HEK293 (cell line): ENCODE measurements around the gene CEP120.

Source experiments
- FEZF1 ChIP-seq: fragments of 450-650 bp; formaldehyde crosslinking; IDR thresholded peaks from 2 replicates; pipeline ENCODE4 v1.5.1; 2016; ENCODE audit warnings: missing biosample characterization, missing genetic modification characterization
- GLI2 ChIP-seq: fragments of 450-650 bp; formaldehyde crosslinking; IDR thresholded peaks from 2 replicates; pipeline ENCODE4; 2017; ENCODE audit warnings: missing biosample characterization, missing genetic modification characterization, low read depth, borderline replicate concordance
- GLIS1 ChIP-seq: fragments of 450-650 bp; formaldehyde crosslinking; IDR thresholded peaks from 2 replicates; pipeline ENCODE4 v1.5.1; 2016; ENCODE audit warnings: missing biosample characterization, missing genetic modification characterization
- KLF1 ChIP-seq: fragments of 450-650 bp; formaldehyde crosslinking; IDR thresholded peaks from 2 replicates; pipeline ENCODE4 v1.5.1; 2016; ENCODE audit warnings: missing biosample characterization, missing genetic modification characterization
- PRDM1 ChIP-seq: fragments of 450-650 bp; formaldehyde crosslinking; IDR thresholded peaks from 2 replicates; pipeline ENCODE4; 2016; ENCODE audit warnings: missing biosample characterization, missing genetic modification characterization
- REPIN1 ChIP-seq: fragments of 450-650 bp; formaldehyde crosslinking; IDR thresholded peaks from 2 replicates; pipeline ENCODE4 v1.5.1; 2017; ENCODE audit warnings: missing biosample characterization, missing genetic modification characterization, low read depth
- SALL2 ChIP-seq: fragments of 450-650 bp; formaldehyde crosslinking; IDR thresholded peaks from 2 replicates; pipeline ENCODE4 v1.5.0; 2017; ENCODE audit warnings: missing biosample characterization, mild to moderate bottlenecking, missing genetic modification characterization, borderline replicate concordance
- SCRT1 ChIP-seq: fragments of 450-650 bp; formaldehyde crosslinking; IDR thresholded peaks from 2 replicates; pipeline ENCODE4 v1.5.1; 2016; ENCODE audit warnings: missing biosample characterization, missing genetic modification characterization, borderline replicate concordance
- ZBTB21 ChIP-seq: fragments of 450-650 bp; formaldehyde crosslinking; IDR thresholded peaks from 2 replicates; pipeline ENCODE4 v1.5.1; 2017; ENCODE audit warnings: missing biosample characterization, missing genetic modification characterization
- ZNF175 ChIP-seq: fragments of 450-650 bp; formaldehyde crosslinking; IDR thresholded peaks from 2 replicates; pipeline ENCODE4 v1.5.1; 2016; ENCODE audit warnings: missing biosample characterization, missing genetic modification characterization
- ZNF529 ChIP-seq: fragments of 450-650 bp; formaldehyde crosslinking; IDR thresholded peaks from 2 replicates; pipeline ENCODE4 v1.5.1; 2017; ENCODE audit warnings: missing genetic modification characterization, missing biosample characterization; ENCODE audit not compliant: insufficient replicate concordance
- ZNF548 ChIP-seq: fragments of 450-650 bp; formaldehyde crosslinking; IDR thresholded peaks from 2 replicates; pipeline ENCODE4 v1.5.1; 2016; ENCODE audit warnings: missing biosample characterization, missing genetic modification characterization
- ZNF561 ChIP-seq: fragments of 450-650 bp; IDR thresholded peaks from 2 replicates; pipeline ENCODE4 v1.5.1; 2018; ENCODE audit warnings: missing biosample characterization, missing genetic modification characterization, borderline replicate concordance
- ZNF585B ChIP-seq: fragments of 450-650 bp; formaldehyde crosslinking; IDR thresholded peaks from 2 replicates; pipeline ENCODE4 v1.5.1; 2016; ENCODE audit warnings: missing biosample characterization, missing genetic modification characterization
- ZNF624 ChIP-seq: fragments of 450-650 bp; formaldehyde crosslinking; IDR thresholded peaks from 2 replicates; pipeline ENCODE4 v1.5.1; 2017; ENCODE audit warnings: missing biosample characterization, missing genetic modification characterization
- TF ChIP-seq, protein P1 (sequence below): fragments of 450-650 bp; formaldehyde crosslinking; IDR thresholded peaks from 2 replicates; pipeline ENCODE4 v1.5.1; 2016; ENCODE audit warnings: missing biosample characterization, missing genetic modification characterization
- TF ChIP-seq, protein P2 (sequence below): fragments of 450-650 bp; formaldehyde crosslinking; IDR thresholded peaks from 2 replicates; pipeline ENCODE4 v1.5.1; 2017; ENCODE audit warnings: missing biosample characterization, missing genetic modification characterization
- TF ChIP-seq, protein P3 (sequence below): fragments of 450-650 bp; formaldehyde crosslinking; IDR thresholded peaks from 2 replicates; pipeline ENCODE4 v1.5.1; 2016; ENCODE audit warnings: missing biosample characterization, missing genetic modification characterization
- TF ChIP-seq, protein P4 (sequence below): fragments of 450-650 bp; formaldehyde crosslinking; IDR thresholded peaks from 2 replicates; pipeline ENCODE4 v1.5.1; 2016; ENCODE audit warnings: missing biosample characterization, missing genetic modification characterization
- TF ChIP-seq, protein P5 (sequence below): fragments of 450-650 bp; formaldehyde crosslinking; conservative IDR thresholded peaks from 2 replicates; pipeline ENCODE4 v1.5.1; 2016; ENCODE audit warnings: low read depth, missing biosample characterization, missing genetic modification characterization
- TF ChIP-seq, protein P6 (sequence below): fragments of 450-650 bp; IDR thresholded peaks from 2 replicates; pipeline ENCODE4 v1.5.1; 2018; ENCODE audit warnings: missing biosample characterization, mild to moderate bottlenecking, missing genetic modification characterization
- TF ChIP-seq, protein P7 (sequence below): fragments of 450-650 bp; formaldehyde crosslinking; IDR thresholded peaks from 2 replicates; pipeline ENCODE4; 2016; ENCODE audit warnings: missing biosample characterization, missing genetic modification characterization

The CEP120 gene

DNA sequence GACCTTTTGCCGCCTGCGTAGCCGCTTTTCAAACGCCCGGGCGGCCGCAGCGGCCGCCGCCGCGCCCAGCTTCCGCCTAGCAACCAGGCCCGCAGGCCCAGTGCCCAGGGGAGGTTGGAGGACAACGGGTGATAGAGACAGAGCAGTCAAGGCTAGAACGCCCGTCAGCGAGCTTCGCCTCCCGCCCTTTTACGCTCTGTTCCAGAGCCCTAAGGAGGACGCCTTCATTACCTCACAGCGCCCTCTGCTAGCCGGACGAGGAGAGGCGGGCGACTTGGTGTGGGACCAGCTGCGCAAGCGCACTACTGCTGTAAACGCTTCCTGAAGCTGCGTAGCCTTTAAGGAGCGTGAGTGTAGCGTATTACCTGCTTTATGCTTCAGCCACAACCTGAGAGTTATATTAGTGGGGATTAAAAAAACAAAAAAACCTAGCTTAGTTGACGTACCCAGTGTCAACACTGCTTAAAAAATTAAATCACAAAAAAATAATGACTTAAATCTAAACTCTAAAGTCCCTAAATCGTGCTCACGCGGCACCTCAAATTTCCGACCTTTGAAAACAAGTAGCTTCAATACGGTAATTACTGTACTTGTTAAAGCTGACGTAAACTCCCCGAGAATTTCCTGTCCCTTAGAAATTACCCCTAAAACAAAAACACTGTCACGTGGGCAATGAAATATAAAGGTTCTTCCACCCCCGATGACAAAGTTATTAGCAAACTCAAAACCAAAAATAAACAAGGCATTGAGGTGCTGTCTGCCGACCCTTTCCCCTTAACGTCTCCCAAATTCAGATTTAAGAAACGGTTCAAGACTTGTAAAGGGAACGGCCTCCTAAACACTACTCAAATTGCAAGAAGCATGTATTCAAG, at the start of gene CEP120 (continued):
- TF ChIP-seq ZNF561 (tag by site-specific recombination) (no peak; the same call in 1 of the 2 replicates), REPIN1 (tag by site-specific recombination) (no peak), ZNF548 (tag by site-specific recombination) (no peak), ZNF585B (tag by site-specific recombination) (no peak), ZNF624 (no peak), GLIS1 (tag by site-specific recombination) (peak; percentile 86), FEZF1 (tag by site-specific recombination) (0 out of 2 replicates have a peak, but pooled peaks have one; percentile 31), SCRT1 (tag by site-specific recombination) (no peak), ZNF529 (tag by site-specific recombination) (no peak), GLI2 (tag by site-specific recombination) (no peak), ZNF175 (no peak), KLF1 (peak; percentile 80), PRDM1 (tag by site-specific recombination) (no peak), SALL2 (tag by site-specific recombination) (no peak), ZBTB21 (tag by site-specific recombination) (peak; percentile 70)
- TF ChIP-seq, protein P1, sequence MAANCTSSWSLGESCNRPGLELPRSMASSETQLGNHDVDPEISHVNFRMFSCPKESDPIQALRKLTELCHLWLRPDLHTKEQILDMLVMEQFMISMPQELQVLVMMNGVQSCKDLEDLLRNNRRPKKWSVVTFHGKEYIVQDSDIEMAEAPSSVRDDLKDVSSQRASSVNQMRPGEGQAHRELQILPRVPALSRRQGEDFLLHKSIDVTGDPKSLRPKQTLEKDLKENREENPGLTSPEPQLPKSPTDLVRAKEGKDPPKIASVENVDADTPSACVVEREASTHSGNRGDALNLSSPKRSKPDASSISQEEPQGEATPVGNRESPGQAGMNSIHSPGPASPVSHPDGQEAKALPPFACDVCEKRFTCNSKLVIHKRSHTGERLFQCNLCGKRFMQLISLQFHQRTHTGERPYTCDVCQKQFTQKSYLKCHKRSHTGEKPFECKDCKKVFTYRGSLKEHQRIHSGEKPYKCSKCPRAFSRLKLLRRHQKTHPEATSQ = peak; percentile 89; the same call in 1 of the 2 replicates
- TF ChIP-seq, protein P2, sequence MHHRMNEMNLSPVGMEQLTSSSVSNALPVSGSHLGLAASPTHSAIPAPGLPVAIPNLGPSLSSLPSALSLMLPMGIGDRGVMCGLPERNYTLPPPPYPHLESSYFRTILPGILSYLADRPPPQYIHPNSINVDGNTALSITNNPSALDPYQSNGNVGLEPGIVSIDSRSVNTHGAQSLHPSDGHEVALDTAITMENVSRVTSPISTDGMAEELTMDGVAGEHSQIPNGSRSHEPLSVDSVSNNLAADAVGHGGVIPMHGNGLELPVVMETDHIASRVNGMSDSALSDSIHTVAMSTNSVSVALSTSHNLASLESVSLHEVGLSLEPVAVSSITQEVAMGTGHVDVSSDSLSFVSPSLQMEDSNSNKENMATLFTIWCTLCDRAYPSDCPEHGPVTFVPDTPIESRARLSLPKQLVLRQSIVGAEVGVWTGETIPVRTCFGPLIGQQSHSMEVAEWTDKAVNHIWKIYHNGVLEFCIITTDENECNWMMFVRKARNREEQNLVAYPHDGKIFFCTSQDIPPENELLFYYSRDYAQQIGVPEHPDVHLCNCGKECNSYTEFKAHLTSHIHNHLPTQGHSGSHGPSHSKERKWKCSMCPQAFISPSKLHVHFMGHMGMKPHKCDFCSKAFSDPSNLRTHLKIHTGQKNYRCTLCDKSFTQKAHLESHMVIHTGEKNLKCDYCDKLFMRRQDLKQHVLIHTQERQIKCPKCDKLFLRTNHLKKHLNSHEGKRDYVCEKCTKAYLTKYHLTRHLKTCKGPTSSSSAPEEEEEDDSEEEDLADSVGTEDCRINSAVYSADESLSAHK (tag by site-specific recombination) = 0 out of 2 replicates have a peak, but pooled peaks have one; percentile 42
- TF ChIP-seq, protein P3, sequence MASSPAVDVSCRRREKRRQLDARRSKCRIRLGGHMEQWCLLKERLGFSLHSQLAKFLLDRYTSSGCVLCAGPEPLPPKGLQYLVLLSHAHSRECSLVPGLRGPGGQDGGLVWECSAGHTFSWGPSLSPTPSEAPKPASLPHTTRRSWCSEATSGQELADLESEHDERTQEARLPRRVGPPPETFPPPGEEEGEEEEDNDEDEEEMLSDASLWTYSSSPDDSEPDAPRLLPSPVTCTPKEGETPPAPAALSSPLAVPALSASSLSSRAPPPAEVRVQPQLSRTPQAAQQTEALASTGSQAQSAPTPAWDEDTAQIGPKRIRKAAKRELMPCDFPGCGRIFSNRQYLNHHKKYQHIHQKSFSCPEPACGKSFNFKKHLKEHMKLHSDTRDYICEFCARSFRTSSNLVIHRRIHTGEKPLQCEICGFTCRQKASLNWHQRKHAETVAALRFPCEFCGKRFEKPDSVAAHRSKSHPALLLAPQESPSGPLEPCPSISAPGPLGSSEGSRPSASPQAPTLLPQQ (tag by site-specific recombination) = peak; percentile 72
- TF ChIP-seq, protein P4, sequence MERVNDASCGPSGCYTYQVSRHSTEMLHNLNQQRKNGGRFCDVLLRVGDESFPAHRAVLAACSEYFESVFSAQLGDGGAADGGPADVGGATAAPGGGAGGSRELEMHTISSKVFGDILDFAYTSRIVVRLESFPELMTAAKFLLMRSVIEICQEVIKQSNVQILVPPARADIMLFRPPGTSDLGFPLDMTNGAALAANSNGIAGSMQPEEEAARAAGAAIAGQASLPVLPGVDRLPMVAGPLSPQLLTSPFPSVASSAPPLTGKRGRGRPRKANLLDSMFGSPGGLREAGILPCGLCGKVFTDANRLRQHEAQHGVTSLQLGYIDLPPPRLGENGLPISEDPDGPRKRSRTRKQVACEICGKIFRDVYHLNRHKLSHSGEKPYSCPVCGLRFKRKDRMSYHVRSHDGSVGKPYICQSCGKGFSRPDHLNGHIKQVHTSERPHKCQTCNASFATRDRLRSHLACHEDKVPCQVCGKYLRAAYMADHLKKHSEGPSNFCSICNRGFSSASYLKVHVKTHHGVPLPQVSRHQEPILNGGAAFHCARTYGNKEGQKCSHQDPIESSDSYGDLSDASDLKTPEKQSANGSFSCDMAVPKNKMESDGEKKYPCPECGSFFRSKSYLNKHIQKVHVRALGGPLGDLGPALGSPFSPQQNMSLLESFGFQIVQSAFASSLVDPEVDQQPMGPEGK (tag by site-specific recombination) = peak; percentile 62; the same call in 1 of the 2 replicates
- TF ChIP-seq, protein P5, sequence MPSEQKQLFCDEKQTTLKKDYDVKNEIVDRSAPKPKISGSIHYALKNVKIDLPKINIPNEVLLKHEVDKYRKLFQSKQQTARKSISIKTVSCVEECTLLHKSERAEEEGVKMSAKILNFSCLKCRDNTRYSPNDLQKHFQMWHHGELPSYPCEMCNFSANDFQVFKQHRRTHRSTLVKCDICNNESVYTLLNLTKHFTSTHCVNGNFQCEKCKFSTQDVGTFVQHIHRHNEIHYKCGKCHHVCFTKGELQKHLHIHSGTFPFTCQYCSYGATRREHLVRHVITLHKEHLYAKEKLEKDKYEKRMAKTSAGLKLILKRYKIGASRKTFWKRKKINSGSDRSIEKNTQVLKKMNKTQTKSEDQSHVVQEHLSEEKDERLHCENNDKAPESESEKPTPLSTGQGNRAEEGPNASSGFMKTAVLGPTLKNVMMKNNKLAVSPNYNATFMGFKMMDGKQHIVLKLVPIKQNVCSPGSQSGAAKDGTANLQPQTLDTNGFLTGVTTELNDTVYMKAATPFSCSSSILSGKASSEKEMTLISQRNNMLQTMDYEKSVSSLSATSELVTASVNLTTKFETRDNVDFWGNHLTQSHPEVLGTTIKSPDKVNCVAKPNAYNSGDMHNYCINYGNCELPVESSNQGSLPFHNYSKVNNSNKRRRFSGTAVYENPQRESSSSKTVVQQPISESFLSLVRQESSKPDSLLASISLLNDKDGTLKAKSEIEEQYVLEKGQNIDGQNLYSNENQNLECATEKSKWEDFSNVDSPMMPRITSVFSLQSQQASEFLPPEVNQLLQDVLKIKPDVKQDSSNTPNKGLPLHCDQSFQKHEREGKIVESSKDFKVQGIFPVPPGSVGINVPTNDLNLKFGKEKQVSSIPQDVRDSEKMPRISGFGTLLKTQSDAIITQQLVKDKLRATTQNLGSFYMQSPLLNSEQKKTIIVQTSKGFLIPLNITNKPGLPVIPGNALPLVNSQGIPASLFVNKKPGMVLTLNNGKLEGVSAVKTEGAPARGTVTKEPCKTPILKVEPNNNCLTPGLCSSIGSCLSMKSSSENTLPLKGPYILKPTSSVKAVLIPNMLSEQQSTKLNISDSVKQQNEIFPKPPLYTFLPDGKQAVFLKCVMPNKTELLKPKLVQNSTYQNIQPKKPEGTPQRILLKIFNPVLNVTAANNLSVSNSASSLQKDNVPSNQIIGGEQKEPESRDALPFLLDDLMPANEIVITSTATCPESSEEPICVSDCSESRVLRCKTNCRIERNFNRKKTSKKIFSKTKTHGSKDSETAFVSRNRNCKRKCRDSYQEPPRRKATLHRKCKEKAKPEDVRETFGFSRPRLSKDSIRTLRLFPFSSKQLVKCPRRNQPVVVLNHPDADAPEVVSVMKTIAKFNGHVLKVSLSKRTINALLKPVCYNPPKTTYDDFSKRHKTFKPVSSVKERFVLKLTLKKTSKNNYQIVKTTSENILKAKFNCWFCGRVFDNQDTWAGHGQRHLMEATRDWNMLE (tag by site-specific recombination) = peak; percentile 47; the same call in 1 of the 2 replicates
- TF ChIP-seq, protein P6, sequence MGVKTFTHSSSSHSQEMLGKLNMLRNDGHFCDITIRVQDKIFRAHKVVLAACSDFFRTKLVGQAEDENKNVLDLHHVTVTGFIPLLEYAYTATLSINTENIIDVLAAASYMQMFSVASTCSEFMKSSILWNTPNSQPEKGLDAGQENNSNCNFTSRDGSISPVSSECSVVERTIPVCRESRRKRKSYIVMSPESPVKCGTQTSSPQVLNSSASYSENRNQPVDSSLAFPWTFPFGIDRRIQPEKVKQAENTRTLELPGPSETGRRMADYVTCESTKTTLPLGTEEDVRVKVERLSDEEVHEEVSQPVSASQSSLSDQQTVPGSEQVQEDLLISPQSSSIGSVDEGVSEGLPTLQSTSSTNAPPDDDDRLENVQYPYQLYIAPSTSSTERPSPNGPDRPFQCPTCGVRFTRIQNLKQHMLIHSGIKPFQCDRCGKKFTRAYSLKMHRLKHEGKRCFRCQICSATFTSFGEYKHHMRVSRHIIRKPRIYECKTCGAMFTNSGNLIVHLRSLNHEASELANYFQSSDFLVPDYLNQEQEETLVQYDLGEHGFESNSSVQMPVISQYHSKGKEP = no peak; the same call in 1 of the 2 replicates
- TF ChIP-seq, protein P7, sequence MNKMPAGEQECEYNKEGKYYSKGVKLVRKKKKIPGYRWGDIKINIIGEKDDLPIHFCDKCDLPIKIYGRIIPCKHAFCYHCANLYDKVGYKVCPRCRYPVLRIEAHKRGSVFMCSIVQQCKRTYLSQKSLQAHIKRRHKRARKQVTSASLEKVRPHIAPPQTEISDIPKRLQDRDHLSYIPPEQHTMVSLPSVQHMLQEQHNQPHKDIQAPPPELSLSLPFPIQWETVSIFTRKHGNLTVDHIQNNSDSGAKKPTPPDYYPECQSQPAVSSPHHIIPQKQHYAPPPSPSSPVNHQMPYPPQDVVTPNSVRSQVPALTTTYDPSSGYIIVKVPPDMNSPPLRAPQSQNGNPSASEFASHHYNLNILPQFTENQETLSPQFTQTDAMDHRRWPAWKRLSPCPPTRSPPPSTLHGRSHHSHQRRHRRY (tag by site-specific recombination) = no peak
